ENCODE results near the gene CACUL1. TPM values are rescaled to one million over a fixed set of nuclear protein-coding genes. Genes with fewer than 3 reads are reported as not detected.

Gene CACUL1
- total RNA-seq, 1 donor from 2014 or later, result 32.8 TPM

DNA sequence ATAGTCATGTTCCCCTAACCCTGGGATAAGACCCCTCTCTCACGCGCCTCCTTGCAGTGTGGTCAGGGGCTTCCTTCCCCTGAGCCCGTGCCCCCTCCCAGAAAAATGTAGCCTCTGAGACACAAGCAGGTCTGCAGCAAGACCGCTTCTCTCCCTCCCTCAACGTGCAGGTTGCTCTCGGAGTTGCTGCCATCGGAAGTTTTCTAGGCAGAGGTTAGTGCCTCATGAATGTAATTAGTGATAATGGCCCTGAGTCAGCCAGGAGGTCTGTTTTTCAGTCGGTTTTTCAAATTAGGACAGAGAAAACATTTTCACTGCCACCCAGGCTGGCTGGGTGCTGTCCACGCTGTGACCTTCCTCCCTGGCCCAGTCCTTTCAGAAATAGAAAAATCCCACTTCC, 116.1 kb downstream of the CACUL1 start:
- no peak for DNase-seq (ENCODE audit: low read depth)

DNA sequence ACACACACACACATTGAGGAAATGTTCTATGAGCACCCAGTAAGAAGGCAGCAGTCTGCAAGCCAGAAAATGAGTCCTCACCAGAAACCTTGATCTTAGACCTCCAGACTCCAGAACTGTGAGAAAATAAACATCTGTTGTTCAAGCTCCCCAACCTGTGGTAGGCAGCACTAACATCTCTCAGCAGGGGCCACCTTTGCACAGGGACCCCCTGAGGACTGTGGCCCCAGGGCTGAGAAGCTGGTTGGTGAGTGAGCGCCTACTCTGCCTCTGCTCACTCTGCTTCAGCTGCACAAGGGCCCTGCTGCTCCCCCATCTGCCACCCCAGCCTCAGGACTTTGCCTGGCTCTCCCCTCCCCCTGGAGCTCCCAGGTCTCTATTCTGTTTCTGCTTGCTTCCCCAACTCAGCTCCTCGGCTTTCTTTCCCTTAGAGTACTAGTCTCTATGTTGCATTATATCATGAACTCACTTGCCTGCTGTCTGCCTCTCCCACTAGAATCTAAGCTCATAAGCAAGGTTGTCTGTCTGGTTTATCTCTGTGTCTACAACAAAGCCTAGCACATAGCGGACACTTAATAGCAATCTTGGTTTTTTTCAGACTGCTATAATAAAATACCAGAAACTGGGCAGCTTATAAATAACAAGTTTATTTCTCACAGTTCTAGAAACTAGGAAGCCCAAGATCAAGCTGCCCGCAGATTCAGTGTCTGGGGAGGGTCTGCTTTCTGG, 118.9 kb downstream of the CACUL1 start:
- no peak for DNase-seq (ENCODE audit: low read depth)

GRCh38 chr10:118633786-118634185, 121.0 kb downstream of the CACUL1 start:
- DNase-seq (ENCODE audit: low read depth), result no peak

DNA sequence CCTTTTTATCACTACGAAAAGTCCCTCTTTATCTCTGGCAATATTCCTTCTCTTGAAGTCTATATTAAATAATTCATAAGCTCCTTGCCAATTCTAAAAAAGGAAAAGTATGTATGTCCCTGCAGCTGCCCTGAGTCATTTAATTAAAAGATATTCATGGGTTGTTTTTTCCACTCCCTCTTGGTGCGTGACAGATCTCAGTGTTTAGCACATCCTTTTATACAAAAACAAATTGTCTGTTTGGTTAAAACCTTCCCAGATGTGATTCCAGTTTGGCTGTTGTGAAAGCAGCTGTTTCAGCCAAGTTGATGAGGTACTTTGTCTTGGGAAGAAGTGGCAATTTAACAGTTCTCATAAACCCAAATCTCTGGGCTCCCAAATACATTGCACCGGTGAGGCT, 125.6 kb downstream of the CACUL1 start:
- no peak for DNase-seq (ENCODE audit: low read depth)

- DNase-seq (ENCODE audit: low read depth), result no peak
These were observed 126.4 kb downstream of the CACUL1 start for GRCh38 chr10:118628397-118628796.

DNA sequence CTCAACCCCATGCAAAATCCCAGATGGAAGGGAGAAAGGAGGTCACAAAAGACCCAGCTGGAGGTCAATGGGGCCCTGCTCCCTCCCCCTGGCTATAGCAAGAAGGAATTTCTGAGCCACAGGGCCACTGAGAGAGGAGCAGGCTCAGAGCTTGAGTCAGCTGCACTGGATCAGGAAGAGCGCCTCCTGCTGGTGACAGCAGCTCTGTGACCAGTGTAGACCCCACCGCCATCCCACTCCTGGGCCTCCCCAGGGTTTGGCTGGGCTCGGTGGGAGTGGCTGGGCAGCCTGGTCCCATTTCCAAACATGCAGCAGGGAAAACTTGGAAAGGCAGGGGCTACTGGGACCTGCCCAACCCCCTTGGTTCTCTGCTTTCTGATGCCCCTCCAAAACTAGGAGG, 127.8 kb downstream of the CACUL1 start:
- no peak for DNase-seq (ENCODE audit: low read depth)

Other genes starting within 250 kb of the CACUL1 start
- not detected in 2 replicates for gene PRLHR, start 159.3 kb downstream of the CACUL1 start, total RNA-seq

Data from renal cortical epithelial cell (primary cell).